BJ (cell line): ENCODE measurements around the gene ARL4D. TPM values are rescaled to one million over a fixed set of nuclear protein-coding genes. Genes with fewer than 3 reads are reported as not detected.

Experiments
- CTCF ChIA-PET: fragments of 350-600 bp; formaldehyde crosslinking; extraction: SDS; loops from one replicate; lab custom pipeline; 2021; ENCODE audit warnings: antibody characterized with exemption, inconsistent platforms; lab: Yijun Ruan, JAX
- POLR2A ChIA-PET: fragments of 300-600 bp; sonication (Branson Sonifier 250); formaldehyde crosslinking; extraction: SDS; loops from one replicate; lab custom pipeline; 2021; ENCODE audit warnings: antibody characterized with exemption; lab: Charles Lee
- DNase-seq: peaks from one replicate; pipeline ENCODE4 v3.0.0-alpha.2; 2011; ENCODE audit warnings: low read depth
- H3K27me3 ChIP-seq: 2 replicates; pipeline ENCODE4 v1.6.0; 2011; ENCODE audit warnings: low read length; ENCODE audit not compliant: control insufficient read depth, insufficient read depth
- H3K36me3 ChIP-seq: 2 replicates; pipeline ENCODE4 v1.5.1; 2011; ENCODE audit warnings: low read length; ENCODE audit not compliant: control insufficient read depth, insufficient read depth
- H3K4me3 ChIP-seq: 2 replicates; pipeline ENCODE4 v1.5.1; 2011; ENCODE audit warnings: low read depth, mild to moderate bottlenecking, control low read depth, low read length
- polyA plus RNA-seq: library from polyadenylated mRNA; depleted of rRNA; stranded (reverse); fragments of >200 nt; gene quantifications from 2 replicates; pipeline ENCODE4 v1.2.3, GENCODE V29; 2011
- TF ChIP-seq, protein P1 (sequence below): IDR thresholded peaks from 2 replicates; pipeline ENCODE4 v1.5.1; 2011; ENCODE audit warnings: low read depth, mild to moderate bottlenecking, control low read depth, inconsistent platforms, low read length, moderate library complexity; ENCODE audit not compliant: insufficient read depth

Gene ARL4D
- polyA plus RNA-seq, 1 experiment: 33.8 TPM

DNA sequence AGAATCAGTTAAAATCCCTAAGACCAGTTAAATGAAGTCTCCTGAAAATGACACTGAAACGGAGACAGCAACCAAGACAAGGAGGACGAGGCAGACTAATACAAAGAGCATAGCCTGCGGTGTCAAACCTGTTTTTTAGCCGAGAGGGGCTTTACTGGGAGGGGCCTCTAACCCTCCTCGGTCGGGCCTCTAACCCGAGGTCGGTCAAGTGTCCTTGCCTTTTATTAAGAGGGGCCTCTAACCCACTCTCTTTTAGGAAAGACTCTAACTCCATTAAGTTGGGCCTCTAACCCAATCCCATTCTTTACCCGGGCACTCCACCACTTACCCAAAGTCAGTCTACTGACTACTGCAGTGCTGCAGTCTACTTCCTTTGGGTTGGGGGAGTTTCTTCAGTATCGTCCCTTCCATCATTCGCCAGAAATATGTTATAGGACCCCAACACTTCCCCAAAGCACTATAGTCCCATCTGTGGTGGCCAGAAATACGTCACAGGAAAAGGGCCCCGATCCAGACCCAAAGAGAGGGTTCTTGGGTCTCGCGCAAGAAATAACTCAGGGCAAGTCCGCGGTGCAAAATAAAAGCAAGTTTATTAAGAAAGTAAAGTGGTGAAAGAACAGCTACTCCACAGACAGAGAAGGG lies 39.2 kb upstream of the ARL4D start:
- Histone ChIP-seq H3K4me3 (no peak overlapping the region), H3K27me3 (no peaks in the 10 kb centered on the region), H3K36me3 (no peaks in the 10 kb centered on the region)
- TF ChIP-seq, protein P1, sequence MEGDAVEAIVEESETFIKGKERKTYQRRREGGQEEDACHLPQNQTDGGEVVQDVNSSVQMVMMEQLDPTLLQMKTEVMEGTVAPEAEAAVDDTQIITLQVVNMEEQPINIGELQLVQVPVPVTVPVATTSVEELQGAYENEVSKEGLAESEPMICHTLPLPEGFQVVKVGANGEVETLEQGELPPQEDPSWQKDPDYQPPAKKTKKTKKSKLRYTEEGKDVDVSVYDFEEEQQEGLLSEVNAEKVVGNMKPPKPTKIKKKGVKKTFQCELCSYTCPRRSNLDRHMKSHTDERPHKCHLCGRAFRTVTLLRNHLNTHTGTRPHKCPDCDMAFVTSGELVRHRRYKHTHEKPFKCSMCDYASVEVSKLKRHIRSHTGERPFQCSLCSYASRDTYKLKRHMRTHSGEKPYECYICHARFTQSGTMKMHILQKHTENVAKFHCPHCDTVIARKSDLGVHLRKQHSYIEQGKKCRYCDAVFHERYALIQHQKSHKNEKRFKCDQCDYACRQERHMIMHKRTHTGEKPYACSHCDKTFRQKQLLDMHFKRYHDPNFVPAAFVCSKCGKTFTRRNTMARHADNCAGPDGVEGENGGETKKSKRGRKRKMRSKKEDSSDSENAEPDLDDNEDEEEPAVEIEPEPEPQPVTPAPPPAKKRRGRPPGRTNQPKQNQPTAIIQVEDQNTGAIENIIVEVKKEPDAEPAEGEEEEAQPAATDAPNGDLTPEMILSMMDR: no peak
- POLR2A ChIA-PET: interaction anchor here (2.0 kb wide), 1 partner anchor 9 kb away, joined by 9 read pairs; no protein-coding TSS in a partner anchor
- no peak for DNase-seq
- CTCF ChIA-PET: interaction anchor here (1.5 to 2.3 kb wide), 3 partner anchors 20 to 124 kb away, joined by 4 to 9 read pairs (median 6); partner anchors contain the start of gene DHX8

DNA sequence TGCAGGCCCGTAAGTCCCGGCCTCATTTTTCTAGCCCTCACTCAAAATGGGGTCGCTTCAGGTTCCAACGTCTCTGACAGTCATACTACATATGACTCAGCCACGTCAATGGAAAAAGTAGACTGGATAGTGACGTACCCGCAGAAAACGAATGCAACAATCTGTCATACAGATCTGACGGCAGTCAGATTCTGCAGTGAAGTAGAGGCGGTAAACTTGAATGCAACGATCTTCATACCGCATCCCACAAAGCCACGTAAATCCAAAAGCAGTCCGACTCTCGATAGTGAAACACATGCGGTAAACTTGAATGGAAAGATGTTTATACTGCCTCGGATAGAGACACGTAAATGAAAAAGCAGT lies 38.4 kb upstream of the ARL4D start:
- ChIA-PET POLR2A (interaction anchor here (0.5 to 2.0 kb wide), 9 partner anchors 8 to 362 kb away, joined by 3 to 19 read pairs (median 5); partner anchors contain the start of genes DHX8 and RPL27), CTCF (interaction anchor here (0.9 to 2.3 kb wide), 5 partner anchors 21 to 124 kb away, joined by 3 to 9 read pairs (median 4); partner anchors contain the start of gene DHX8)
- Histone ChIP-seq H3K4me3 (peak overlapping the region; percentile 51), H3K36me3 (no peaks in the 10 kb centered on the region), H3K27me3 (no peaks in the 10 kb centered on the region)
- TF ChIP-seq, protein P1: no peak
- DNase-seq: no peak

DNA sequence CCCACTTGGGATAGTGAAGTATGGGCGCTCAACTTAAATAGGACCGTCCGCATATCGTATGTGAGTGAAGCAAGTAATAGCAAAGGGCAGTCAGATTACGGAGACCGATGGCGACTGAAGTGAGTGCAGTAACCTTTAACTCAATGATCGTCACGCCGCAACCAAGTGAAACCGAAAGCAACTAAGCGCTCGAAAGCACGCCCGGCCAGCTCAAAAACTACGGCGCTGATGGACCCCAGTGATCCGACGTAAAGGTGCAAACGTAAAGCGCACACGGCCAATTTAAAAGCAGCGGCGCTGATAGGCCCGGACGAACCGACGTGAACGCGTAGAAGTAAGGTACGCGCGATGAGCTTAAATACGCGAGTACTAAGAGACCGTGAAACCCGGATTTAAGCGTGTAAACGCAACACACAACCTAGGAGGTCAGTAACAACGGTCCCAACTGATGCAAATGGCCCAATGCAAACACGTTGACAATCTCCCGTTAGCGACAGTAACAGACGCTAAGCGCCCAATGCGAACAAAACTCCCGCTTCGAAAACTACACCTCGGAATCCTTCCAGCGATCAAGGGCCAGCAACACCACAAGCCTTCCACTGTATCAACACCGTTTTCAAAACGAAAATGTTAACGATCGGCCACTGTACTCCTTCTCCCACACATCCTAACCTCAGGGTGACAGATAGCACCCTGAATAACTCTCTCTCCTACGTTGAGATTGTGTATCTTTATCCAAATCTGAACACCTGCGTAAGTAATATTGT lies 37.9 kb upstream of the ARL4D start:
- DNase-seq: peak; percentile 89
- ChIA-PET CTCF (interaction anchor here (0.9 to 2.3 kb wide), 5 partner anchors 22 to 123 kb away, joined by 3 to 9 read pairs (median 4); partner anchors contain the start of gene DHX8), POLR2A (interaction anchor here (0.5 to 2.0 kb wide), 10 partner anchors 8 to 363 kb away, joined by 3 to 19 read pairs (median 7); partner anchors contain the start of genes DHX8 and RPL27)
- no peaks in the 10 kb centered on the region for H3K36me3 ChIP-seq
- TF ChIP-seq, protein P1: no peak
- H3K27me3 ChIP-seq: no peaks in the 10 kb centered on the region
- H3K4me3 ChIP-seq: peak overlapping the region; percentile 51

DNA sequence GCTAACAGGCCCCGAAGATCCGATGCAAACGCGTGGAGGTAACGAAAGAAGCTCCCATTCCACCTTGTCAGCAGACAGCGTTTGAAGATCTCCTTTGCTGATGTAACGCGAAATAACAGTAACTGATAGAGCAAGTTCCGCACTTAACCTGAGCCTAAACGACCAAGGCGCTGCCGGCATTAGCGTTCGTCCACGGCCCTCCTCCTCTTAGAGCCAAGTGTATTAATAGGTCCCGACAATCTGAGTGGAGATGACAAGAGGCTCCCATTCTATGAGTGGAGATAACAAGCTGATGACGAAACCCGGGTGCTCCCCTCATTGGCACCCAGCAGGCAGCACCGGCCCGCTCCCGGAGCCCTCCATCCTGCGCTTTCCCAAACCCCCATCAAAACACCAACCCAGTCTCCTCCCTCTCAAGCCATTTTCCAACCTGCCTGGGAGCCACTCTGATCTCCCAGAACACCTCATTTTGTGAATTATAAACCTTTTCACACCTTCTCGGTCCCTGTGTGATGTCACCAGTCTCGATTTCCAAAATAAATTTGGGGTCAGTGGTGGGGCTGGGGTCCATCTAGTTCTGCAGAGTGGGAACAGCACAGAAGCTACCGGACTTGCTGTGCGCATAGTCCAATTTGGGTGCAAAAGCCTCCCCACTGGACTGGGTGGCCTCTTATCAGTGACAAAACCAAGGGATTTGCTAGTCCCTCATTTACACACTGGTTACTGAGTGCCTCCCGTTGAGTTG lies 35.4 kb upstream of the ARL4D start:
- Histone ChIP-seq H3K4me3 (no peak overlapping the region), H3K27me3 (no peaks in the 10 kb centered on the region), H3K36me3 (no peaks in the 10 kb centered on the region)
- ChIA-PET CTCF (interaction anchor here (1.9 kb wide), 1 partner anchor 121 kb away, joined by 6 read pairs; the partner anchor contains the start of gene DHX8), POLR2A (no interaction called here)
- DNase-seq: no peak
- TF ChIP-seq, protein P1: no peak
